BE2C (cell line): ENCODE data around the gene TMEFF1.

Experiments
- DNase-seq: peaks from one replicate; pipeline ENCODE4 v3.0.0-alpha.2; 2020
- H3K27me3 ChIP-seq: fragments of 250-450 bp; sonication (Bioruptor Pico); 2 replicates; pipeline ENCODE4 v1.5.1; 2020; ENCODE audit warnings: mild to moderate bottlenecking
- H3K36me3 ChIP-seq: fragments of 250-450 bp; sonication (Bioruptor Pico); 2 replicates; pipeline ENCODE4 v1.5.1; 2020; ENCODE audit warnings: mild to moderate bottlenecking
- H3K4me1 ChIP-seq: fragments of 250-450 bp; sonication (Bioruptor Pico); 2 replicates; pipeline ENCODE4 v1.5.1; 2020
- H3K4me3 ChIP-seq: 2 replicates; pipeline ENCODE4 v1.5.1; 2011; ENCODE audit warnings: low read depth, low read length
- H3K9me3 ChIP-seq: fragments of 250-450 bp; sonication (Bioruptor Pico); 2 replicates; pipeline ENCODE4 v1.5.1; 2020
- TF ChIP-seq, protein P1 (sequence below): IDR thresholded peaks from 2 replicates; pipeline ENCODE4 v1.5.1; 2012; ENCODE audit warnings: mild to moderate bottlenecking, low read depth, low read length

Gene TMEFF1

GRCh38 chr9:100468041-100468440 is 4.9 kb upstream of the TMEFF1 start:
- TF ChIP-seq, protein P1, sequence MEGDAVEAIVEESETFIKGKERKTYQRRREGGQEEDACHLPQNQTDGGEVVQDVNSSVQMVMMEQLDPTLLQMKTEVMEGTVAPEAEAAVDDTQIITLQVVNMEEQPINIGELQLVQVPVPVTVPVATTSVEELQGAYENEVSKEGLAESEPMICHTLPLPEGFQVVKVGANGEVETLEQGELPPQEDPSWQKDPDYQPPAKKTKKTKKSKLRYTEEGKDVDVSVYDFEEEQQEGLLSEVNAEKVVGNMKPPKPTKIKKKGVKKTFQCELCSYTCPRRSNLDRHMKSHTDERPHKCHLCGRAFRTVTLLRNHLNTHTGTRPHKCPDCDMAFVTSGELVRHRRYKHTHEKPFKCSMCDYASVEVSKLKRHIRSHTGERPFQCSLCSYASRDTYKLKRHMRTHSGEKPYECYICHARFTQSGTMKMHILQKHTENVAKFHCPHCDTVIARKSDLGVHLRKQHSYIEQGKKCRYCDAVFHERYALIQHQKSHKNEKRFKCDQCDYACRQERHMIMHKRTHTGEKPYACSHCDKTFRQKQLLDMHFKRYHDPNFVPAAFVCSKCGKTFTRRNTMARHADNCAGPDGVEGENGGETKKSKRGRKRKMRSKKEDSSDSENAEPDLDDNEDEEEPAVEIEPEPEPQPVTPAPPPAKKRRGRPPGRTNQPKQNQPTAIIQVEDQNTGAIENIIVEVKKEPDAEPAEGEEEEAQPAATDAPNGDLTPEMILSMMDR, result no peak
- Histone ChIP-seq H3K27me3 (no peaks in the 10 kb centered on the region), H3K36me3 (no peaks in the 10 kb centered on the region), H3K9me3 (no peaks in the 10 kb centered on the region; the same call in 1 of the 2 replicates), H3K4me1 (no peaks in the 10 kb centered on the region), H3K4me3 (no peak overlapping the region)
- no peak for DNase-seq

GRCh38 chr9:100472268-100472667 is 681 bp upstream of the TMEFF1 start:
- Histone ChIP-seq H3K9me3 (no peaks in the 10 kb centered on the region; the same call in 1 of the 2 replicates), H3K27me3 (no peaks in the 10 kb centered on the region), H3K4me1 (no peaks in the 10 kb centered on the region), H3K36me3 (no peaks in the 10 kb centered on the region), H3K4me3 (peak overlapping the region; percentile 27)
- TF ChIP-seq, protein P1, result no peak
- DNase-seq, result no peak

- Histone ChIP-seq H3K27me3 (no peaks in the 10 kb centered on the region), H3K4me1 (no peaks in the 10 kb centered on the region), H3K4me3 (peak overlapping the region; percentile 75), H3K36me3 (no peaks in the 10 kb centered on the region), H3K9me3 (no peaks in the 10 kb centered on the region; the same call in 1 of the 2 replicates)
- DNase-seq, result peak; percentile 63
- TF ChIP-seq, protein P1, result no peak
These were observed 530 bp downstream of the TMEFF1 start for GRCh38 chr9:100473276-100474081.

- Histone ChIP-seq H3K4me3 (peak overlapping the region; percentile 75), H3K27me3 (no peaks in the 10 kb centered on the region), H3K9me3 (no peaks in the 10 kb centered on the region; the same call in 1 of the 2 replicates), H3K36me3 (no peaks in the 10 kb centered on the region), H3K4me1 (no peaks in the 10 kb centered on the region)
- TF ChIP-seq, protein P1, result no peak
- peak; percentile 34 for DNase-seq
These were observed 1.4 kb downstream of the TMEFF1 start for GRCh38 chr9:100474082-100474923.

GRCh38 chr9:100474924-100475276 is 2.0 kb downstream of the TMEFF1 start:
- TF ChIP-seq, protein P1, result no peak
- Histone ChIP-seq H3K36me3 (no peaks in the 10 kb centered on the region), H3K4me1 (no peaks in the 10 kb centered on the region), H3K9me3 (no peaks in the 10 kb centered on the region; the same call in 1 of the 2 replicates), H3K4me3 (no peak overlapping the region; the same call in none of the 2 replicates), H3K27me3 (no peaks in the 10 kb centered on the region)
- DNase-seq, result no peak

- Histone ChIP-seq H3K9me3 (no peaks in the 10 kb centered on the region; the same call in 1 of the 2 replicates), H3K4me3 (no peak overlapping the region), H3K36me3 (no peaks in the 10 kb centered on the region), H3K27me3 (no peaks in the 10 kb centered on the region), H3K4me1 (no peaks in the 10 kb centered on the region)
- no peak for DNase-seq
- TF ChIP-seq, protein P1, result no peak
These were observed 4.3 kb downstream of the TMEFF1 start for GRCh38 chr9:100477241-100477640.
